ENCODE measurements around the gene MARVELD3. TPM values are rescaled to one million over a fixed set of nuclear protein-coding genes. Genes with fewer than 3 reads are reported as not detected.

The MARVELD3 gene
- total and polyA plus RNA-seq, 9 of the 15 experiments (the other 6 are each of a cell fraction or from before 2014, with no cell fraction given), result 0.03 to 0.07 (median 0.07) TPM; not detected in 6

- ChIA-PET CTCF (ENCODE audit: low intra/inter-chr PET ratio) (no interaction called here), POLR2A (interaction anchor here (1.2 to 1.6 kb wide), 2 partner anchors 11 to 17 kb away, joined by 3 read pairs; no protein-coding TSS in a partner anchor)
- Histone ChIP-seq H3K79me2 (ENCODE audit: control insufficient read depth, insufficient read depth, low read length) (no peaks in the 10 kb centered on the region), H3K27me3 (ENCODE audit: control insufficient read depth in 2 of 2, insufficient read depth in 2 of 2, low read length in 2 of 2) (peaks cover 16 to 34% of the 10 kb centered on the region in 2 experiments; a peak in 4 of 5 replicates), H2AFZ (ENCODE audit: low read depth, low read length) (no peak overlapping the region), H3K9me1 (ENCODE audit: control insufficient read depth, insufficient read depth, low read length) (no peaks in the 10 kb centered on the region), H3K4me2 (ENCODE audit: insufficient read depth, low read length) (no peak overlapping the region), H4K20me1 (replicated peaks; ENCODE audit: control insufficient read depth, insufficient read depth, low read length) (no peaks in the 10 kb centered on the region), H3K9ac (ENCODE audit: insufficient read depth in 1 of 2, low read depth in 2 of 2, low read length in 2 of 2) (no peak overlapping the region), H3K4me1 (replicated peaks in 1 of 2; ENCODE audit: control insufficient read depth in 2 of 2, insufficient read depth in 2 of 2, low read length in 2 of 2) (peaks cover 0 to 14% of the 10 kb centered on the region in 2 experiments; a peak in 2 of 5 replicates), H3K36me3 (ENCODE audit: control insufficient read depth, insufficient read depth, low read length) (no peaks in the 10 kb centered on the region), H3K27ac (ENCODE audit: extremely low read depth, low read depth, low read length) (no peak overlapping the region), H3K4me3 (no peak overlapping the region), H3K9me3 (replicated peaks; ENCODE audit: control insufficient read depth, insufficient read depth, low read depth, low read length) (no peaks in the 10 kb centered on the region)
- 3% methylated on average over 5 of the region's 5 CpGs for WGBS (ENCODE audit: insufficient coverage, low coverage, missing lambda C conversion rate)
- TF ChIP-seq MYBL2 (IDR thresholded peaks at IDR 0.05; ENCODE audit: low read depth) (no peak), MYBL2 (CRISPR knock-in tag; IDR thresholded peaks at IDR 0.05; ENCODE audit: borderline replicate concordance) (no peak), ZNF316 (IDR thresholded peaks at IDR 0.05) (peak; percentile 97), RAD51 (IDR thresholded peaks at IDR 0.05; ENCODE audit: borderline replicate concordance, low read depth) (peak; percentile 20; the same call in 1 of the 2 replicates), C11orf30 (IDR thresholded peaks at IDR 0.05; ENCODE audit: low read depth) (peak; percentile 94), MAFK (IDR thresholded peaks at IDR 0.05; ENCODE audit: low read length) (peak; percentile 99), TFE3 (CRISPR knock-in tag; IDR thresholded peaks at IDR 0.05) (peak; percentile 40), MAFF (IDR thresholded peaks at IDR 0.05; ENCODE audit: low read length) (peak; percentile 98), SMC3 (conservative IDR thresholded peaks at IDR 0.05; ENCODE audit: insufficient read depth, low read depth, low read length) (no peak), USF2 (CRISPR knock-in tag; IDR thresholded peaks at IDR 0.05) (peak; percentile 21; the same call in 1 of the 2 replicates), MAFG (tag; conservative IDR thresholded peaks at IDR 0.05) (peak; percentile 96)
- BruUV-seq (replicated peaks), result no TSS peak
- DNase-seq (ENCODE audit: extremely low read depth in 1 of 4, low spot score in 3 of 4), result no peak
- in situ Hi-C loops (cut with MboI), result no loop called here
- ATAC-seq, result no peak
- intact Hi-C loops (cut with micrococcal nuclease), result no loop called here
- no peak for FAIRE-seq
These were observed 2.8 kb downstream of the MARVELD3 start for GRCh38 chr16:71628810-71629209.
